SJSA1 (cell line): ENCODE data around the gene NPC2. TPM values are rescaled to one million over a fixed set of nuclear protein-coding genes. Genes with fewer than 3 reads are reported as not detected.

Source experiments
- DNase-seq, 2 experiments: peaks; one replicate each; pipeline ENCODE4 v3.0.0-alpha.2; 2015 to 2020; ENCODE audit warnings: low spot score in 2 of 2, low read depth in 1 of 2
- H3K27ac ChIP-seq: fragments of 250-450 bp; sonication (Bioruptor Pico); 2 replicates; pipeline ENCODE4 v1.5.1; 2020; ENCODE audit warnings: mild to moderate bottlenecking, moderate library complexity
- H3K27me3 ChIP-seq: fragments of 250-450 bp; sonication (Bioruptor Pico); replicated peaks from 2 replicates; pipeline ENCODE4 v1.5.1; 2020; ENCODE audit warnings: mild to moderate bottlenecking, moderate library complexity
- H3K36me3 ChIP-seq: fragments of 250-450 bp; sonication (Bioruptor Pico); 2 replicates; pipeline ENCODE4 v1.5.1; 2020; ENCODE audit warnings: mild to moderate bottlenecking
- H3K4me1 ChIP-seq: fragments of 250-450 bp; sonication (Bioruptor Pico); replicated peaks from 2 replicates; pipeline ENCODE4 v1.6.1; 2021; ENCODE audit warnings: mild to moderate bottlenecking
- H3K4me3 ChIP-seq: fragments of 250-450 bp; sonication (Bioruptor Pico); 2 replicates; pipeline ENCODE4 v1.5.1; 2020; ENCODE audit warnings: mild to moderate bottlenecking
- H3K9me3 ChIP-seq: fragments of 250-450 bp; sonication (Bioruptor Pico); replicated peaks from 2 replicates; pipeline ENCODE4 v1.5.1; 2020; ENCODE audit warnings: mild to moderate bottlenecking
- total RNA-seq: library from RNA; depleted of rRNA; stranded (reverse); fragments of >200 nt; shearing (Covaris generic); gene quantifications from 2 replicates; pipeline ENCODE4 v1.2.3, GENCODE V29; 2014

The NPC2 gene
- total RNA-seq, 1 experiment from 2014 or later = 110 TPM

- DNase-seq = no peak
- H3K36me3 ChIP-seq = peaks cover 15% of the 10 kb centered on the region
- no peaks in the 10 kb centered on the region for H3K27me3 ChIP-seq
Measured at GRCh38 chr14:74482571-74482970, 10.5 kb downstream of the NPC2 start.

DNA sequence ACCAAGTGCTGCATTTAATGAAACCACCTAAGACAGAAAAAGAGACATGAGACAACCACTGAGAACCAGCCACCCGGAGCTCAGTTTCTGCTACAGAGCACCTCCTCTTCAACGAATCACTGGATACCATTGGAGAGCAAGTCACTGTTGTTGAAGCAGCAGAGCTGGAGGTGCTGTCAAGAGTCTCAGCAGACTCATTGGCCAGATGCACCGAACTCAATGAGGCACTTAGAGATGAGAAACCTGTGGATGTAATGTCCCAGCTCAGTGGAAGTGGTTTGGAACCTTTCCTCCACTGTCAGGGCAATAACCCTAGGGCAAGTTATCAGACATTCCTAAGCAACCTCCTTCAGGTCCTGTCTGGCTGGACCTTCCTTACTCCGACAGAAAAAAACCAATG is 13.1 kb downstream of the NPC2 start:
- peaks cover 11% of the 10 kb centered on the region for H3K36me3 ChIP-seq
- no peak overlapping the region for H3K27ac ChIP-seq
- DNase-seq = no peak
- no peak overlapping the region for H3K4me3 ChIP-seq
- H3K4me1 ChIP-seq = no peaks in the 10 kb centered on the region
- no peaks in the 10 kb centered on the region for H3K27me3 ChIP-seq
- H3K9me3 ChIP-seq = no peaks in the 10 kb centered on the region

More at GRCh38 chr14:74482571-74482970, 10.5 kb downstream of the NPC2 start:
- no peaks in the 10 kb centered on the region for H3K9me3 ChIP-seq
- no peak overlapping the region for H3K4me3 ChIP-seq
- H3K27ac ChIP-seq = no peak overlapping the region
- H3K4me1 ChIP-seq = peaks cover 9% of the 10 kb centered on the region

- Histone ChIP-seq H3K27me3 (no peaks in the 10 kb centered on the region), H3K36me3 (peaks cover 11% of the 10 kb centered on the region), H3K27ac (no peak overlapping the region), H3K4me3 (no peak overlapping the region), H3K9me3 (no peaks in the 10 kb centered on the region; the same call in 1 of the 2 replicates), H3K4me1 (no peaks in the 10 kb centered on the region)
- DNase-seq = no peak
Measured at GRCh38 chr14:74478996-74479635, 14.0 kb downstream of the NPC2 start.

GRCh38 chr14:74476607-74477006 is 16.5 kb downstream of the NPC2 start:
- Histone ChIP-seq H3K36me3 (peaks cover 2% of the 10 kb centered on the region), H3K9me3 (no peaks in the 10 kb centered on the region; the same call in 1 of the 2 replicates), H3K4me3 (no peak overlapping the region), H3K27ac (no peak overlapping the region), H3K4me1 (no peaks in the 10 kb centered on the region), H3K27me3 (no peaks in the 10 kb centered on the region)
- DNase-seq = no peak

DNA sequence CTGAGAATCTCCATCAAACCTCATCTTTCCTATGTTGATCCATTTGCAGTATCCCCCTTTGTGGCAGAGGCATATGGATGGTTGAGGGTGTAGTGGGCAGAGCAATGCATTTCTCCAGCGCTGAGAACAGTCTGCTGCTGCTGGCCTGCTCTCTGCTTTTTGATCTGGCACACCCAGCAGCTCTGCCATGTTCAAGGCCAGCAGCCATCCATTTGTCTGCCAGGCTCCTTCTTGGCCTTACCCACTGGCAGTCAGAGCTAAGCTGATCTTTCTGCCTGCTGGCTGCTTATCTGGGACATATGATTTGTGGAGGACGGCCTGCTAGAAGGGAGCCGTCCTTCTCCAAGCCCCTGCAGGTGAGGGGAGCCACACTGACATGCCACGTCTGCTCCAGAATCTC is 17.0 kb downstream of the NPC2 start:
- no peaks in the 10 kb centered on the region; the same call in 1 of the 2 replicates for H3K9me3 ChIP-seq
- no peaks in the 10 kb centered on the region; the same call in 1 of the 2 replicates for H3K36me3 ChIP-seq
- no peak overlapping the region for H3K27ac ChIP-seq
- H3K4me3 ChIP-seq = no peak overlapping the region
- no peak for DNase-seq
- H3K4me1 ChIP-seq = no peaks in the 10 kb centered on the region
- H3K27me3 ChIP-seq = no peaks in the 10 kb centered on the region

DNA sequence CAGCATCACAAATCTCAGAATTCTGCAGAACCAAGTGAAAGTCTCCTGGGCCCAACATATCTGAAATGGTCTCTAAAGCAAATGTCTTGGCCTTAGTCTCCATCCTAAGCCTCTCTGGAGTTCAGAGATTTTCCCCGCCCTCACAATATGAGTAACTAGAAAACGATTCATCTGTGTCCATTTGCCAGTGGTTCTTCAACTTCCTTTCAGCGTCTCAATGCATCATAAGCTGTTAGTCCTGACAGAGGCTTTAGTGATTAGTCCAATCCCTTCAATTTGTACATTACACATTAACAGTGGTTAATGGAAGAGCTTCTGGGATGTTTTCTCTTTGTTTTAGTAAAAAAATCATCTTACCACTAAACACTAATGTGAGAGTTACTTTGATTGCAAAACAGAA is 17.4 kb downstream of the NPC2 start:
- H3K4me1 ChIP-seq = no peaks in the 10 kb centered on the region
- H3K27ac ChIP-seq = no peak overlapping the region
- no peaks in the 10 kb centered on the region for H3K27me3 ChIP-seq
- no peak overlapping the region for H3K4me3 ChIP-seq
- H3K9me3 ChIP-seq = no peaks in the 10 kb centered on the region; the same call in 1 of the 2 replicates
- DNase-seq = no peak
- H3K36me3 ChIP-seq = no peaks in the 10 kb centered on the region; the same call in 1 of the 2 replicates

- Histone ChIP-seq H3K27me3 (no peaks in the 10 kb centered on the region), H3K9me3 (no peaks in the 10 kb centered on the region; the same call in 1 of the 2 replicates), H3K4me1 (no peaks in the 10 kb centered on the region; the same call in 1 of the 2 replicates), H3K36me3 (no peaks in the 10 kb centered on the region; the same call in 1 of the 2 replicates), H3K27ac (no peak overlapping the region), H3K4me3 (no peak overlapping the region)
- DNase-seq = no peak
Measured at GRCh38 chr14:74474376-74474775, 18.7 kb downstream of the NPC2 start.

DNA sequence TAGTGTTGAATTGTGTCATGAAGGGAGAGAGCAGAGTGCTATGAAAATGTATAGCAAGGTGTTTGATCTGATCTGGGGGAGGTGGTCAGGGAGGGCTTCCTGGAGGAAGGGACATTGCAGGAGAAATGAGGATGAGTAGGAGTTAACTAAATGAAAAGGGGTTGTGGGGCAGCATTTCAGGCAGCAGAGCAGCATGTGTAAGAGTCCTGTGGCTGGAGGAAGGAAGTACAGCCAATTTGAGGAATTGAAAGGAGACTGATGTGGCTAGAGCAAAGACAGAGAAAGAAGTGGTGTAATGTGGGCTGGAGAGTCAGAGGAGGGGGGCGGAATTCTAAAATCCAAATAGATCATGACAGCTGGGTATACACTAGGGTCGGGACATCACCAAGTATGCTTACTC is 20.5 kb downstream of the NPC2 start:
- Histone ChIP-seq H3K4me3 (no peak overlapping the region), H3K27me3 (no peaks in the 10 kb centered on the region), H3K36me3 (no peaks in the 10 kb centered on the region), H3K9me3 (no peaks in the 10 kb centered on the region; the same call in 1 of the 2 replicates), H3K27ac (no peak overlapping the region), H3K4me1 (no peaks in the 10 kb centered on the region; the same call in 1 of the 2 replicates)
- DNase-seq = no peak

- DNase-seq = no peak
- Histone ChIP-seq H3K4me1 (no peaks in the 10 kb centered on the region; the same call in 1 of the 2 replicates), H3K4me3 (no peak overlapping the region)
Measured at GRCh38 chr14:74469548-74470518, 23.3 kb downstream of the NPC2 start.

DNA sequence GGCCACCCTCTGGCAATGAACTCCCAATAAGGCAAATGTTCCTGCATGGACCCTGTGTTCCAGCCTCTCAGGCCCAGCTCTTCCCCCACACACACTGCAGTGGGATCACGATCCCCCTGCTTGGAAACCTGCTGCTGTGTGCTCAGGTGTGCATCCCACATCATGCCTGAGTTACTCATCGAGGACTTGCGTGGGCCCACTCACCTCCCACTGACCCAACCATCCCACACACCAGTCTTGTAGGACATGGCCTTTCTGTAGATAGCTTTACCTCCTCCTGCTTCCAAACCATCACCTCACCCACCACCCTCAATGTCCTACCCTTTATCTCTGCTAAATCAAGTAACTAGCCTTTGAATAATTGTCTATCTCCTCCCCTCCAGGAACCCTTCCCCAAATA is 24.6 kb downstream of the NPC2 start:
- Histone ChIP-seq H3K27ac (no peak overlapping the region), H3K9me3 (no peaks in the 10 kb centered on the region), H3K4me1 (no peaks in the 10 kb centered on the region; the same call in 1 of the 2 replicates), H3K36me3 (no peaks in the 10 kb centered on the region), H3K4me3 (no peak overlapping the region), H3K27me3 (no peaks in the 10 kb centered on the region)
- no peak for DNase-seq

More at GRCh38 chr14:74469548-74470518, 23.3 kb downstream of the NPC2 start:
- no peak overlapping the region for H3K27ac ChIP-seq
- H3K36me3 ChIP-seq = no peaks in the 10 kb centered on the region
- no peaks in the 10 kb centered on the region; the same call in 1 of the 2 replicates for H3K9me3 ChIP-seq
- H3K27me3 ChIP-seq = no peaks in the 10 kb centered on the region

GRCh38 chr14:74465335-74465734 is 27.8 kb downstream of the NPC2 start:
- Histone ChIP-seq H3K27ac (no peak overlapping the region), H3K27me3 (no peaks in the 10 kb centered on the region), H3K36me3 (no peaks in the 10 kb centered on the region), H3K9me3 (no peaks in the 10 kb centered on the region), H3K4me3 (no peak overlapping the region), H3K4me1 (no peaks in the 10 kb centered on the region; the same call in 1 of the 2 replicates)
- DNase-seq = no peak

DNA sequence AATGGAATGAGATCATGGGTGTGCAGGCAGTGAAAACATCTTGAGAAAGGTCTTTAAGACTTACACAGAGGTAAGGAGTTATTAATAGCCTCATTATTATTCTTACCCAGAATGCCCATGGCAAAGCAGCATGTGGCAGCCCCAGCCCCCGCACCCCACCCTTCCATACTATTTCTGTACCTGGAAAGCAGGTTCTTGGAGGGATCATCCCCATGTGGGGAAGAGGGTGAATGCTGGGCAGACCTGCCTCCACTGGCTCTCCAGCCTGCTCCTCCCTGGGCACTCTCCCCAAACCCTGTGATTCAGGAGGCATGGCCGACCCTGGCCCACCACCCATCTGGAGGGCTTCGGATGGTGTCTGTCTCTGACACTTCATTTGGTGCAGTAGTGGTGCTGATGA is 28.3 kb downstream of the NPC2 start:
- Histone ChIP-seq H3K27me3 (no peaks in the 10 kb centered on the region), H3K9me3 (no peaks in the 10 kb centered on the region), H3K27ac (no peak overlapping the region), H3K4me1 (peaks cover 3% of the 10 kb centered on the region), H3K4me3 (no peak overlapping the region), H3K36me3 (no peaks in the 10 kb centered on the region)
- no peak for DNase-seq

DNA sequence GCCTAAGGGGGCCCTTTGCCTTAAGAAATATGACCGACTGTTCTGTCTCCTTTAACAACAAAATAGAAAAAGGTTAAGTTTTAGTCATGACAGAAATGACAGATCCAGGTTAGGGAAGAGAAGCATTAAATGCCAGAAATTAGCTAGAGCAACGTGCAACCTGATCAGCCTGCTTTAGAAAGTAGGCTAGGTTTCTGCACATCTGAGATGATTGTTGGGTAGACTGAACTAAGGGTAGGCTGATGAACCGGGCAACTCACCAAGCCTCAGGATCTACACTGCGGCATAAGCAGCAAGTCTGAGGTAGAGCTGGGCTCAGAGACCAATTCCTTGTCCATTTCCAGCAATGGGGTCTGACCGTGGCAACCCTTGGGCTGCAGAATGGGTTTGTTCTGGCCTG is 29.4 kb downstream of the NPC2 start:
- Histone ChIP-seq H3K27me3 (no peaks in the 10 kb centered on the region), H3K36me3 (no peaks in the 10 kb centered on the region), H3K9me3 (no peaks in the 10 kb centered on the region), H3K4me3 (no peak overlapping the region), H3K27ac (no peak overlapping the region), H3K4me1 (peaks cover 8% of the 10 kb centered on the region)
- no peak for DNase-seq

- no peaks in the 10 kb centered on the region for H3K27me3 ChIP-seq
- no peak for DNase-seq
- no peaks in the 10 kb centered on the region for H3K36me3 ChIP-seq
- H3K27ac ChIP-seq = no peak overlapping the region
- no peak overlapping the region for H3K4me3 ChIP-seq
- H3K9me3 ChIP-seq = no peaks in the 10 kb centered on the region
- peaks cover 8% of the 10 kb centered on the region for H3K4me1 ChIP-seq
Measured at GRCh38 chr14:74462993-74463392, 30.1 kb downstream of the NPC2 start.
